Measurements from ENCODE around the gene ASIC4. TPM values are rescaled to one million over a fixed set of nuclear protein-coding genes. Genes with fewer than 3 reads are reported as not detected.

Gene ASIC4
- total and polyA plus RNA-seq, 9 of the 15 experiments (the other 6 are each of a cell fraction or from before 2014, with no cell fraction given), result 0.07 to 19.2 (median 4.8) TPM

- 0 out of 2 replicates have a peak, but pooled peaks have one; percentile 1 for TF ChIP-seq TFAP4 (CRISPR knock-in tag; IDR thresholded peaks at IDR 0.05; ENCODE audit: borderline replicate concordance)
- TF ChIP-seq, protein P1, sequence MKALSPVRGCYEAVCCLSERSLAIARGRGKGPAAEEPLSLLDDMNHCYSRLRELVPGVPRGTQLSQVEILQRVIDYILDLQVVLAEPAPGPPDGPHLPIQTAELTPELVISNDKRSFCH (CRISPR knock-in tag; IDR thresholded peaks at IDR 0.05), result no peak
- TF ChIP-seq, protein P1 (tag; IDR thresholded peaks at IDR 0.05), result no peak
- TF ChIP-seq, protein P2, sequence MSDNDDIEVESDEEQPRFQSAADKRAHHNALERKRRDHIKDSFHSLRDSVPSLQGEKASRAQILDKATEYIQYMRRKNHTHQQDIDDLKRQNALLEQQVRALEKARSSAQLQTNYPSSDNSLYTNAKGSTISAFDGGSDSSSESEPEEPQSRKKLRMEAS (CRISPR knock-in tag; IDR thresholded peaks at IDR 0.05), result peak; percentile 31; the same call in 1 of the 2 replicates
- TF ChIP-seq, protein P3, sequence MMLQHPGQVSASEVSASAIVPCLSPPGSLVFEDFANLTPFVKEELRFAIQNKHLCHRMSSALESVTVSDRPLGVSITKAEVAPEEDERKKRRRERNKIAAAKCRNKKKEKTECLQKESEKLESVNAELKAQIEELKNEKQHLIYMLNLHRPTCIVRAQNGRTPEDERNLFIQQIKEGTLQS (IDR thresholded peaks at IDR 0.05), result no peak
- TF ChIP-seq, protein P3 (CRISPR knock-in tag; conservative IDR thresholded peaks at IDR 0.05), result no peak
- TF ChIP-seq, protein P4, sequence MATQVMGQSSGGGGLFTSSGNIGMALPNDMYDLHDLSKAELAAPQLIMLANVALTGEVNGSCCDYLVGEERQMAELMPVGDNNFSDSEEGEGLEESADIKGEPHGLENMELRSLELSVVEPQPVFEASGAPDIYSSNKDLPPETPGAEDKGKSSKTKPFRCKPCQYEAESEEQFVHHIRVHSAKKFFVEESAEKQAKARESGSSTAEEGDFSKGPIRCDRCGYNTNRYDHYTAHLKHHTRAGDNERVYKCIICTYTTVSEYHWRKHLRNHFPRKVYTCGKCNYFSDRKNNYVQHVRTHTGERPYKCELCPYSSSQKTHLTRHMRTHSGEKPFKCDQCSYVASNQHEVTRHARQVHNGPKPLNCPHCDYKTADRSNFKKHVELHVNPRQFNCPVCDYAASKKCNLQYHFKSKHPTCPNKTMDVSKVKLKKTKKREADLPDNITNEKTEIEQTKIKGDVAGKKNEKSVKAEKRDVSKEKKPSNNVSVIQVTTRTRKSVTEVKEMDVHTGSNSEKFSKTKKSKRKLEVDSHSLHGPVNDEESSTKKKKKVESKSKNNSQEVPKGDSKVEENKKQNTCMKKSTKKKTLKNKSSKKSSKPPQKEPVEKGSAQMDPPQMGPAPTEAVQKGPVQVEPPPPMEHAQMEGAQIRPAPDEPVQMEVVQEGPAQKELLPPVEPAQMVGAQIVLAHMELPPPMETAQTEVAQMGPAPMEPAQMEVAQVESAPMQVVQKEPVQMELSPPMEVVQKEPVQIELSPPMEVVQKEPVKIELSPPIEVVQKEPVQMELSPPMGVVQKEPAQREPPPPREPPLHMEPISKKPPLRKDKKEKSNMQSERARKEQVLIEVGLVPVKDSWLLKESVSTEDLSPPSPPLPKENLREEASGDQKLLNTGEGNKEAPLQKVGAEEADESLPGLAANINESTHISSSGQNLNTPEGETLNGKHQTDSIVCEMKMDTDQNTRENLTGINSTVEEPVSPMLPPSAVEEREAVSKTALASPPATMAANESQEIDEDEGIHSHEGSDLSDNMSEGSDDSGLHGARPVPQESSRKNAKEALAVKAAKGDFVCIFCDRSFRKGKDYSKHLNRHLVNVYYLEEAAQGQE (IDR thresholded peaks at IDR 0.05; ENCODE audit: borderline replicate concordance), result 0 out of 2 replicates have a peak, but pooled peaks have one; percentile 9
- TF ChIP-seq, protein P4 (CRISPR knock-in tag; IDR thresholded peaks at IDR 0.05; ENCODE audit: low read depth), result no peak
- CTCF ChIA-PET (ENCODE audit: low intra/inter-chr PET ratio), result no interaction called here
- BruUV-seq (replicated peaks), result no TSS peak
- no peak overlapping the region for H2AFZ ChIP-seq (ENCODE audit: low read depth, low read length)
- POLR2A ChIA-PET, result interaction anchor here (0.6 to 1.6 kb wide), 4 partner anchors 8 to 245 kb away, joined by 3 to 7 read pairs (median 4); no protein-coding TSS in a partner anchor
- peak overlapping the region; percentile 46; the same call in 2 of the 3 replicates for H3K27ac ChIP-seq (ENCODE audit: extremely low read depth, low read depth, low read length)
- no peak overlapping the region for H3K4me3 ChIP-seq
- H3K79me2 ChIP-seq (ENCODE audit: control insufficient read depth, insufficient read depth, low read length), result peaks cover 85% of the 10 kb centered on the region
- intact Hi-C loops (cut with micrococcal nuclease) (no loop called here), in situ Hi-C loops (cut with MboI) (no loop called here)
- H3K4me1 ChIP-seq (replicated peaks in 1 of 2; ENCODE audit: control insufficient read depth in 2 of 2, insufficient read depth in 2 of 2, low read length in 2 of 2), result peaks cover 68 to 88% of the 10 kb centered on the region in 2 experiments
- FAIRE-seq (no peak), ATAC-seq (no peak), DNase-seq (ENCODE audit: extremely low read depth in 1 of 4, low spot score in 3 of 4) (no peak)
- peaks cover 3% of the 10 kb centered on the region for H3K9me1 ChIP-seq (ENCODE audit: control insufficient read depth, insufficient read depth, low read length)
- no peaks in the 10 kb centered on the region for H3K27me3 ChIP-seq (ENCODE audit: control insufficient read depth in 2 of 2, insufficient read depth in 2 of 2, low read length in 2 of 2)
- 82% methylated on average over 9 of the region's 9 CpGs for WGBS (ENCODE audit: insufficient coverage, low coverage, missing lambda C conversion rate)
- peak overlapping the region in 1 of 2 experiments; percentile 13; a peak in 1 of 4 replicates for H3K9ac ChIP-seq (ENCODE audit: insufficient read depth in 1 of 2, low read depth in 2 of 2, low read length in 2 of 2)
- no peaks in the 10 kb centered on the region for H4K20me1 ChIP-seq (replicated peaks; ENCODE audit: control insufficient read depth, insufficient read depth, low read length)
- no peaks in the 10 kb centered on the region for H3K9me3 ChIP-seq (replicated peaks; ENCODE audit: control insufficient read depth, insufficient read depth, low read depth, low read length)
- peaks cover 21% of the 10 kb centered on the region; the same call in 2 of the 3 replicates for H3K36me3 ChIP-seq (ENCODE audit: control insufficient read depth, insufficient read depth, low read length)
- H3K4me2 ChIP-seq (ENCODE audit: insufficient read depth, low read length), result peak overlapping the region; percentile 46; the same call in 1 of the 2 replicates
These were observed 5.2 kb downstream of the ASIC4 start for GRCh38 chr2:219519526-219519916.

Measured in K562 (cell line).